ENCODE measurements around the gene ZSWIM3.
A peak's percentile ranks its signal among the peaks of the same experiment; 100 is the strongest.
"Not testable (repeated sequence)": the region's sequence is repeated elsewhere in the genome, so short reads cannot be mapped to it uniquely, and the experiment has no call there.

Gene ZSWIM3

GRCh38 chr20:45861221-45862075, 4.0 kb downstream of the ZSWIM3 start:
- no peak for DNase-seq

GRCh38 chr20:45863543-45864470, 6.4 kb downstream of the ZSWIM3 start:
- no peak for DNase-seq

- no peak for DNase-seq
Measured at GRCh38 chr20:45866454-45866853, 9.0 kb downstream of the ZSWIM3 start.

GRCh38 chr20:45867136-45867818, 9.9 kb downstream of the ZSWIM3 start:
- DNase-seq = no peak

- no peak for DNase-seq
Measured at GRCh38 chr20:45867819-45868176, 10.4 kb downstream of the ZSWIM3 start.

GRCh38 chr20:45872626-45873025, 15.2 kb downstream of the ZSWIM3 start:
- no peak for DNase-seq

- no peak for DNase-seq
Measured at GRCh38 chr20:45873409-45874103, 16.1 kb downstream of the ZSWIM3 start.

- not testable (repeated sequence) for DNase-seq
Measured at GRCh38 chr20:45874104-45874481, 16.7 kb downstream of the ZSWIM3 start.

GRCh38 chr20:45874576-45874975, 17.2 kb downstream of the ZSWIM3 start:
- DNase-seq = no peak

GRCh38 chr20:45878076-45878761, 20.8 kb downstream of the ZSWIM3 start:
- DNase-seq = no peak

- DNase-seq = peak; percentile 90
Measured at GRCh38 chr20:45880988-45881788, 23.8 kb downstream of the ZSWIM3 start, which contains the start of gene ZSWIM1. Gene ZSWIM1, plus strand, starts transcription at chr20:45881227. Its CDS starts 1,366 bp downstream, at chr20:45882593.

- DNase-seq = no peak
Measured at GRCh38 chr20:45882469-45883099, 25.2 kb downstream of the ZSWIM3 start.

- no peak for DNase-seq
Measured at GRCh38 chr20:45883100-45883469, 25.7 kb downstream of the ZSWIM3 start.

GRCh38 chr20:45886590-45887345, 29.4 kb downstream of the ZSWIM3 start:
- no peak for DNase-seq

GRCh38 chr20:45887346-45887715, 29.9 kb downstream of the ZSWIM3 start, which contains the start of gene SPATA25:
Gene SPATA25, minus strand, starts transcription at chr20:45887622. Its CDS starts 32 bp downstream, at chr20:45887590.
- DNase-seq = no peak

- DNase-seq = no peak
Measured at GRCh38 chr20:45888681-45889080, 31.3 kb downstream of the ZSWIM3 start.

- DNase-seq = peak; percentile 50
Measured at GRCh38 chr20:45890077-45890984, 32.9 kb downstream of the ZSWIM3 start.
